ENCODE data around the gene TNS3.

Gene TNS3

GRCh38 chr7:47478017-47478344, 103.9 kb downstream of the TNS3 start:
- H3K79me2 ChIP-seq (ENCODE audit: low read length), result peaks cover 99% of the 10 kb centered on the region
- H3F3A ChIP-seq (ENCODE audit: insufficient read depth, low read length), result peaks cover 77% of the 10 kb centered on the region
- H3K36me3 ChIP-seq (replicated peaks; ENCODE audit: insufficient read depth, low read length), result peaks cover 7% of the 10 kb centered on the region; the same call in 1 of the 2 replicates
- DNase-seq, result no peak
- peak overlapping the region; percentile 97 for H3K4me2 ChIP-seq (ENCODE audit: low read depth, low read length)
- no peak overlapping the region for H2AFZ ChIP-seq (ENCODE audit: low read length)
- H3K4me1 ChIP-seq (ENCODE audit: low read length), result peaks cover 61% of the 10 kb centered on the region
- H3K9me2 ChIP-seq (replicated peaks; ENCODE audit: insufficient read depth, low read length), result no peaks in the 10 kb centered on the region
- H3K4me3 ChIP-seq (ENCODE audit: low read length), result peak overlapping the region; percentile 83
- peaks cover 16% of the 10 kb centered on the region for H4K20me1 ChIP-seq (ENCODE audit: insufficient read depth, low read length)
- peak overlapping the region; percentile 99; the same call in 1 of the 2 replicates for H3K27ac ChIP-seq (ENCODE audit: low read length)
- TF ChIP-seq CTCF (IDR thresholded peaks at IDR 0.05; ENCODE audit: low read length) (no peak), EZH2 (optimal IDR thresholded peaks at IDR 0.05; ENCODE audit: low read depth, low read length) (no peak), EZH2phosphoT487 (IDR thresholded peaks at IDR 0.05; ENCODE audit: low read length) (no peak)
- H3K9ac ChIP-seq (ENCODE audit: low read length), result peak overlapping the region; percentile 98
- no peaks in the 10 kb centered on the region for H3K9me3 ChIP-seq (replicated peaks; ENCODE audit: insufficient read depth, low read length)
- H3K27me3 ChIP-seq (replicated peaks; ENCODE audit: insufficient read depth, low read length), result no peaks in the 10 kb centered on the region

GRCh38 chr7:47477191-47478016, 104.5 kb downstream of the TNS3 start:
- Histone ChIP-seq H3K4me2 (ENCODE audit: low read depth, low read length) (peak overlapping the region; percentile 97), H4K20me1 (ENCODE audit: insufficient read depth, low read length) (peaks cover 16% of the 10 kb centered on the region), H3K27ac (ENCODE audit: low read length) (peak overlapping the region; percentile 99; the same call in 1 of the 2 replicates), H3K9me3 (replicated peaks; ENCODE audit: insufficient read depth, low read length) (no peaks in the 10 kb centered on the region), H3K9me2 (replicated peaks; ENCODE audit: insufficient read depth, low read length) (no peaks in the 10 kb centered on the region), H3K79me2 (ENCODE audit: low read length) (peaks cover 99% of the 10 kb centered on the region), H3K36me3 (replicated peaks; ENCODE audit: insufficient read depth, low read length) (peaks cover 7% of the 10 kb centered on the region; the same call in 1 of the 2 replicates), H3K4me1 (ENCODE audit: low read length) (peaks cover 60% of the 10 kb centered on the region), H3K4me3 (ENCODE audit: low read length) (peak overlapping the region; percentile 83), H3K27me3 (replicated peaks; ENCODE audit: insufficient read depth, low read length) (no peaks in the 10 kb centered on the region), H3F3A (ENCODE audit: insufficient read depth, low read length) (peaks cover 78% of the 10 kb centered on the region), H3K9ac (ENCODE audit: low read length) (peak overlapping the region; percentile 98), H2AFZ (ENCODE audit: low read length) (no peak overlapping the region)
- peak; percentile 42 for DNase-seq
- no peak for TF ChIP-seq EZH2phosphoT487 (IDR thresholded peaks at IDR 0.05; ENCODE audit: low read length)
- no peak for TF ChIP-seq EZH2 (optimal IDR thresholded peaks at IDR 0.05; ENCODE audit: low read depth, low read length)
- no peak for TF ChIP-seq CTCF (IDR thresholded peaks at IDR 0.05; ENCODE audit: low read length)

GRCh38 chr7:47475880-47476227, 106.1 kb downstream of the TNS3 start:
- H4K20me1 ChIP-seq (ENCODE audit: insufficient read depth, low read length), result peaks cover 27% of the 10 kb centered on the region
- H3K4me2 ChIP-seq (ENCODE audit: low read depth, low read length), result peak overlapping the region; percentile 97
- peaks cover 50% of the 10 kb centered on the region for H3K4me1 ChIP-seq (ENCODE audit: low read length)
- H3F3A ChIP-seq (ENCODE audit: insufficient read depth, low read length), result peaks cover 67% of the 10 kb centered on the region
- H3K27me3 ChIP-seq (replicated peaks; ENCODE audit: insufficient read depth, low read length), result no peaks in the 10 kb centered on the region
- peak overlapping the region; percentile 83 for H3K4me3 ChIP-seq (ENCODE audit: low read length)
- H3K36me3 ChIP-seq (replicated peaks; ENCODE audit: insufficient read depth, low read length), result peaks cover 7% of the 10 kb centered on the region; the same call in 1 of the 2 replicates
- H3K9ac ChIP-seq (ENCODE audit: low read length), result peak overlapping the region; percentile 98
- DNase-seq, result peak; percentile 71
- no peaks in the 10 kb centered on the region for H3K9me2 ChIP-seq (replicated peaks; ENCODE audit: insufficient read depth, low read length)
- no peaks in the 10 kb centered on the region for H3K9me3 ChIP-seq (replicated peaks; ENCODE audit: insufficient read depth, low read length)
- H2AFZ ChIP-seq (ENCODE audit: low read length), result no peak overlapping the region
- H3K79me2 ChIP-seq (ENCODE audit: low read length), result peaks cover 100% of the 10 kb centered on the region
- no peak for TF ChIP-seq EZH2 (optimal IDR thresholded peaks at IDR 0.05; ENCODE audit: low read depth, low read length)
- no peak for TF ChIP-seq CTCF (IDR thresholded peaks at IDR 0.05; ENCODE audit: low read length)
- TF ChIP-seq EZH2phosphoT487 (IDR thresholded peaks at IDR 0.05; ENCODE audit: low read length), result no peak
- H3K27ac ChIP-seq (ENCODE audit: low read length), result peak overlapping the region; percentile 99
